Endothelial cell of umbilical vein (primary cell): ENCODE measurements around the gene DENND2C. TPM values are rescaled to one million over a fixed set of nuclear protein-coding genes. Genes with fewer than 3 reads are reported as not detected.

Experiments
- BruUV-seq: library from RNA; stranded (reverse); fragments of 400-500 nt; replicated peaks from 2 replicates; lab custom pipeline; 2021; lab: Mats Ljungman, UMichigan
- CTCF ChIA-PET: fragments of 300-600, 350-600 bp; sonication (Branson Sonifier 250); formaldehyde crosslinking; loops from one replicate; lab custom pipeline; 2021; ENCODE audit warnings: antibody characterized with exemption, inconsistent platforms; lab: Charles Lee
- POLR2A ChIA-PET: fragments of 300-600, 350-600 bp; sonication (Branson Sonifier 250); formaldehyde crosslinking; loops from one replicate; lab custom pipeline; 2021; ENCODE audit warnings: antibody characterized with exemption, inconsistent platforms; lab: Charles Lee
- DNase-seq: peaks from one replicate; pipeline ENCODE4 v3.0.0-alpha.2; 2011; ENCODE audit warnings: low read depth, low spot score
- FAIRE-seq: peaks from 2 replicates; lab custom pipeline; 2011; peaks lifted over from hg19 to GRCh38; lab: Jason Lieb, UNC
- H2AFZ ChIP-seq: 2 replicates; pipeline ENCODE4 v1.6.0; 2012; ENCODE audit warnings: low read depth, low read length, control low read depth, inconsistent platforms
- H3K27ac ChIP-seq: 2 replicates; pipeline ENCODE4 v1.5.1; 2011; ENCODE audit warnings: low read depth, mild to moderate bottlenecking, control low read depth, low read length, moderate library complexity; ENCODE audit not compliant: insufficient read depth
- H3K27me3 ChIP-seq, 2 experiments: 2 replicates each; pipeline versions ENCODE4 v1.6.0 to v1.6.1; 2011; ENCODE audit warnings: low read length in 2 of 2, mixed read lengths in 1 of 2; ENCODE audit not compliant: control insufficient read depth in 2 of 2, insufficient read depth in 2 of 2
- H3K36me3 ChIP-seq, 2 experiments: 2 replicates in 1 of 2; 3 replicates in 1 of 2; pipeline ENCODE4 v1.5.1; 2011; ENCODE audit warnings: low read length in 2 of 2, mild to moderate bottlenecking in 1 of 2, moderate library complexity in 1 of 2; ENCODE audit not compliant: control insufficient read depth in 2 of 2, insufficient read depth in 2 of 2; ENCODE audit errors: extremely low read depth in 1 of 2
- H3K4me1 ChIP-seq: 3 replicates; pipeline ENCODE4 v1.5.1; 2011; ENCODE audit warnings: mild to moderate bottlenecking, low read length; ENCODE audit not compliant: control insufficient read depth, insufficient read depth; ENCODE audit errors: extremely low read depth
- H3K4me2 ChIP-seq: 2 replicates; pipeline ENCODE4 v1.6.1; 2011; ENCODE audit warnings: low read length, control low read depth, mixed read lengths; ENCODE audit not compliant: insufficient read depth
- H3K4me3 ChIP-seq, 3 experiments: fragments of 200-600 bp in 1 of 3; sonication (generic), shearing (Covaris generic) in 1 of 3; replicated peaks in 1 of 3; 2 replicates each; pipeline ENCODE4 v1.5.1; 2011 to 2016; ENCODE audit warnings: control low read depth in 3 of 3, low read length in 3 of 3, mild to moderate bottlenecking in 2 of 3, inconsistent platforms in 1 of 3, low read depth in 1 of 3, moderate library complexity in 1 of 3; ENCODE audit not compliant: insufficient read depth in 1 of 3
- H3K79me2 ChIP-seq: 2 replicates; pipeline ENCODE4 v1.6.0; 2012; ENCODE audit warnings: low read length, inconsistent platforms; ENCODE audit not compliant: control insufficient read depth, insufficient read depth
- H3K9ac ChIP-seq: replicated peaks from 2 replicates; pipeline ENCODE3; 2011; ENCODE audit warnings: low read length, control low read depth; ENCODE audit not compliant: insufficient read depth; ENCODE audit errors: extremely low read depth
- H3K9me1 ChIP-seq: replicated peaks from 3 replicates; pipeline ENCODE4 v1.6.0; 2011; ENCODE audit warnings: mild to moderate bottlenecking, low read length; ENCODE audit not compliant: control insufficient read depth, insufficient read depth; ENCODE audit errors: extremely low read depth
- H3K9me3 ChIP-seq: replicated peaks from 2 replicates; pipeline ENCODE4 v1.5.1; 2012; ENCODE audit warnings: low read length, inconsistent platforms; ENCODE audit not compliant: control insufficient read depth, insufficient read depth
- H4K20me1 ChIP-seq: replicated peaks from 2 replicates; pipeline ENCODE3; 2011; ENCODE audit warnings: mild to moderate bottlenecking, low read length; ENCODE audit not compliant: control insufficient read depth, insufficient read depth; ENCODE audit errors: extremely low read depth
- CTCF ChIP-seq, 2 donors: IDR thresholded peaks; 1 replicate in 1 of 2; 2 replicates in 1 of 2; pipeline ENCODE4 v1.5.1; 2011; ENCODE audit warnings: low read length in 2 of 2, mild to moderate bottlenecking in 2 of 2, moderate library complexity in 2 of 2, control low read depth in 1 of 2, inconsistent platforms in 1 of 2, low read depth in 1 of 2; ENCODE audit not compliant: insufficient read depth in 1 of 2; ENCODE audit errors: extremely low read depth in 1 of 2
- EZH2 ChIP-seq: IDR thresholded peaks from 2 replicates; pipeline ENCODE4 v1.6.1; 2012; ENCODE audit warnings: borderline replicate concordance, low read depth, mild to moderate bottlenecking, moderate library complexity, low read length, inconsistent platforms; ENCODE audit not compliant: severe bottlenecking
- GATA2 ChIP-seq: IDR thresholded peaks from 2 replicates; pipeline ENCODE4 v1.7.0; 2011; ENCODE audit warnings: low read depth, mild to moderate bottlenecking, moderate library complexity, mixed read lengths, low read length; ENCODE audit not compliant: insufficient read length, insufficient read depth
- JUN ChIP-seq: IDR thresholded peaks from 2 replicates; pipeline ENCODE4 v1.6.1; 2011; ENCODE audit warnings: borderline replicate concordance, low read depth; ENCODE audit not compliant: insufficient read length, insufficient read depth
- MYC ChIP-seq: IDR thresholded peaks from one replicate; pipeline ENCODE4 v1.6.1; 2011; ENCODE audit warnings: mild to moderate bottlenecking, low read depth, low read length
- POLR2A ChIP-seq: IDR thresholded peaks from 2 replicates; pipeline ENCODE4 v1.6.1; 2012; ENCODE audit warnings: low read depth, mild to moderate bottlenecking, control low read depth, low read length
- dilution Hi-C: fragments of 300-500 bp; cut with MboI; formaldehyde crosslinking; loops from one replicate; pipeline ENCODE4 v1.15.0; 2019; ENCODE audit warnings: low sequenced_read_pairs; ENCODE audit not compliant: extremely low pct_ligation_motif_present
- intact Hi-C: fragments of 100-400 bp; cut with micrococcal nuclease; formaldehyde crosslinking; loops from one replicate; pipeline ENCODE4 v1.10.0; 2022
- polyA plus RNA-seq, 4 experiments: library from polyadenylated mRNA; depleted of rRNA in 3 of 4; stranded (reverse) in 3 of 4; unstranded in 1 of 4; fragments of >200 nt; gene quantifications; 2 replicates each; pipeline versions ENCODE4 v1.2.1 to v1.2.3, GENCODE V29; 2011 to 2012; ENCODE audit warnings: missing spikeins in 1 of 4
- total RNA-seq: library from RNA; stranded (reverse); gene quantifications from 2 replicates; pipeline ENCODE4 v1.2.3, GENCODE V29; 2021

The DENND2C gene
- total and polyA plus RNA-seq, 2 donors (not counting 3 experiments of a cell fraction or from before 2014, with no cell fraction given), result 0.12 to 0.22 TPM

GRCh38 chr1:114712977-114713376 lies 43.1 kb upstream of the DENND2C start:
- H3K79me2 ChIP-seq, result peaks cover 45% of the 10 kb centered on the region
- H3K4me1 ChIP-seq, result peaks cover 24% of the 10 kb centered on the region
- FAIRE-seq (no peak), DNase-seq (no peak)
- H3K27me3 ChIP-seq, result no peaks in the 10 kb centered on the region
- H3K9ac ChIP-seq, result no peak overlapping the region
- ChIA-PET POLR2A (no interaction called here), CTCF (interaction anchor here (0.8 to 1.6 kb wide), 2 partner anchors 10 to 400 kb away, joined by 3 to 4 read pairs; no protein-coding TSS in a partner anchor)
- H3K9me1 ChIP-seq, result no peaks in the 10 kb centered on the region
- BruUV-seq, result no TSS peak
- TF ChIP-seq MYC, result no peak
- no peak for TF ChIP-seq GATA2
- no peak for TF ChIP-seq CTCF (IDR thresholded peaks at IDR 0.05; ENCODE audit: extremely low read depth in 1 of 2, insufficient read depth in 1 of 2, low read depth in 1 of 2, low read length in 2 of 2)
- no peak for TF ChIP-seq POLR2A
- TF ChIP-seq EZH2, result no peak
- no peak for TF ChIP-seq JUN
- peaks cover 11 to 31% of the 10 kb centered on the region in 2 experiments for H3K36me3 ChIP-seq
- H3K4me2 ChIP-seq, result no peak overlapping the region
- H3K4me3 ChIP-seq, result no peak overlapping the region
- dilution Hi-C loops, result no loop called here
- no peak overlapping the region for H2AFZ ChIP-seq
- intact Hi-C loops, result loop anchor here (10.0 kb wide), 1 partner anchor 308 kb away; no protein-coding TSS in a partner anchor
- H3K27ac ChIP-seq, result no peak overlapping the region
- H3K9me3 ChIP-seq, result no peaks in the 10 kb centered on the region
- no peaks in the 10 kb centered on the region for H4K20me1 ChIP-seq
